MG63 (cell line): ENCODE data around the gene INHBC. TPM values are rescaled to one million over a fixed set of nuclear protein-coding genes. Genes with fewer than 3 reads are reported as not detected.

Source experiments
- DNase-seq: peaks from one replicate; pipeline ENCODE4 v3.0.0-alpha.2; 2020
- H3K27me3 ChIP-seq: fragments of 250-450 bp; sonication (Bioruptor Pico); 2 replicates; pipeline ENCODE4 v1.5.1; 2020; ENCODE audit warnings: mild to moderate bottlenecking, moderate library complexity
- H3K36me3 ChIP-seq: fragments of 250-450 bp; sonication (Bioruptor Pico); 2 replicates; pipeline ENCODE4 v1.5.1; 2020; ENCODE audit warnings: mild to moderate bottlenecking, moderate library complexity
- H3K4me3 ChIP-seq: fragments of 250-450 bp; sonication (Bioruptor Pico); 2 replicates; pipeline ENCODE4 v1.5.1; 2020; ENCODE audit warnings: mild to moderate bottlenecking, moderate library complexity
- H3K9me3 ChIP-seq: fragments of 250-450 bp; sonication (Bioruptor Pico); 2 replicates; pipeline ENCODE4 v1.5.1; 2020; ENCODE audit warnings: mild to moderate bottlenecking, moderate library complexity
- total RNA-seq: library from RNA; depleted of rRNA; stranded (reverse); fragments of >200 nt; shearing (Covaris generic); gene quantifications from 2 replicates; pipeline ENCODE4 v1.2.3, GENCODE V29; 2014; ENCODE audit warnings: low replicate concordance

The INHBC gene
- total RNA-seq, 1 experiment from 2014 or later: not detected

DNA sequence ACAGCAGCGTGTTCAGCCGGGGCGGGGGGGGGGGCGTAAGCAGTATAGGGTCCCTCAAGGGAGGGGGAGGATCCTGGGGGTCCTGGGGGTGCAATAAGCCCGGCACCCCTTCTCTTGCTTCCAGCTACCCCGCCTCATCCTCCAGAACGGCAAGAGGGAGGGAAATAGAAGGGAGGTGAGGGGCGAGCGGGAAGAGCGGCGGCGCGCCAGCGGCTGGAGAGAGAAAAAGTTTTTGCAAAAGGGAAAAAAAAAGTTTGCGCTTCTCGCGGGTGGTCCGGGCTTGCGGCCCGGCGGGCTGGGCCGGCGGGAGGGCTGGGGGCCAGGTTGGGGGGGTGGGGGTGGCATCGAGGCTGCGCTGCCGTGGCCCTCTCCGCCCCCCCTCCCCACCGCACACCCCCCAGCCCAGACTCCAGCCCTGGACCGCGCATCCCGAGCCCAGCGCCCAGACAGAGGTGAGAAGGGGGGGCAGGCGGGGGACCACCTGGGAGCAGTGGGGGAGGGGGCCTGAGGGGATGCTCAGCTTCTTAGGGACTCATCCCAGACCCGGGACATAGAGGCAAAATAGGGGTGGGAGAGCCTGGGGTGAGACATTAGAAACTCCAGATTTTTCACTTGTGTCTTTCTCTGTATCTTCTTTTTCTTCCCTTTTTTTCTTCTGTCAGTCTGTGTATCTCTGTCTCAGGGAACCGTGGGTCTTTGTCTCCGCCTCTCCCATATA, 25.3 kb downstream of the INHBC start, which contains the start of gene GLI1:
Gene GLI1 (plus strand): TSS at position 36 of the 718 bp plus-strand sequence. CDS start 3,907 bp downstream, outside the sequence.
- Histone ChIP-seq H3K27me3 (peaks cover 10% of the 10 kb centered on the region), H3K4me3 (peak within 1 kb of the TSS; percentile 51), H3K9me3 (no peaks in the 10 kb centered on the region), H3K36me3 (no peaks in the 10 kb centered on the region)
- DNase-seq: no peak

DNA sequence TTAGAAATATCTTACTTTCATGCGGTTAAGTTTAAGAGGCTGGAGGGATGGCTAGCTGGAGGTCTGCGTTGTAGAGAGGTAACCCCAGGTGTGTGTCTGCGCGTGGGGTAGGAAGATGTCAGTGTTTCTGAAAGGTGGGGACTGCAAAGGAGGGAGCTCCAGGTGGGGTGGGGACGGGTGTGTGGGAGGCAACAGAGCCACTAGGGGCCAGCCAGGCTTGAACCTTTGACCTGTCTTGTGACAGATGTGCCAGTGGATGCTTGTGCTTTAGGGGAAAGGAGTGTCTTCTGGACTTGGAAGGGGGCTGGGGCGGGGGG, 25.8 kb downstream of the INHBC start:
- DNase-seq: no peak
- Histone ChIP-seq H3K27me3 (peaks cover 10% of the 10 kb centered on the region), H3K36me3 (no peaks in the 10 kb centered on the region), H3K4me3 (no peak overlapping the region), H3K9me3 (no peaks in the 10 kb centered on the region)

DNA sequence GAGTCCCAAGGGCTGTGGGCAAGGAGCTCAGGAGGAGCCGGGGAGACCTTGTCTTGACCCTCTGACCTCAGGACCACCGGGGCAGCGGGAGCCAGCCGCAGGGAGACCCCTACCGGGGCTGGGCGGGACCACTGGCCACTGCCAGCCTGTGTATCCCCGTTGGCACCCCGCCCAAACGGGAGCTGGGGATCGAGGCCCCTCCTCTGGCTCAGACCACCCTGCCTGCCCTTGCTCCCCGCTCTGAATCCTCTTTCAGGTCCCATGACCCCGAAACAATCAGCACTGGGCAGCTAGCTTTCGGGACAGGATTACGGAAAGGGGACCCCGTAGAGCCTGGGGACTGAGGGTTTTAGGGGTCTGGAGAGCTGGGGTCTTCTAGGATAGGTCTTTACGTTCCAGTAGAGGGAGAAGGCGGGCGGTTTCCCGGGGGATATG, 26.3 kb downstream of the INHBC start:
- H3K4me3 ChIP-seq: no peak overlapping the region
- DNase-seq: no peak
- H3K27me3 ChIP-seq: peaks cover 10% of the 10 kb centered on the region
- H3K36me3 ChIP-seq: no peaks in the 10 kb centered on the region
- no peaks in the 10 kb centered on the region for H3K9me3 ChIP-seq

DNA sequence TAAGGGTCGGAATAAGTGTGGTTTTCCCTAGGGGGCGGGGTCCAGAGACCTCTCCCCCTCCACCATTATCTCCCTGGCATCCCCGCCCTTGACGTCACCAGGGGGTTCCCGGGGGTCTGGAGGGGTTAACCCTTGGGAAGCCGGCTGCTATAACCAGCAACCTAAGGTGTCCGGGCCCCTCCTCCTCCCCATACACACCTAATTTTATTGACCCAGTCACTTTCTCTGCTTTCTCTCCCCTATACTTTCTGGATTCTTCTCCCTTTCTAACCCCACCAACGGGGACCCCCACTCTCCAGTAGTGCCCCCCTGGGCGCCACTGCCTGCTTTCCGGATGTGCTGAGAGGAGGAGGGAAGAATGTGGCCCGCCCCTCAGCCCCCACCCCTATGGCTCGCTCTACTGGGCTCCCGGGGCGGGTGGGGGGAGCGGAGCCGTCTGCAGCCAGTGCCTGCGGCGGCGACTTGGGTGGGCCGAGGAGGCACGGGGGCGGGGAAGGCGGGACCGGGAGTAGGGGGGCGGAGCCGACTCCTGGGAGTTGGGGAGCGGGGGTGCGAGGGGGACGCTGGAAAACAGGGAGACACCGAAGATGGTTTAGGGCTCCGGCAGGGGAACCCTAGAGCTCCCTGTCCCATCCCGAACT, 26.8 kb downstream of the INHBC start:
- H3K4me3 ChIP-seq: peak overlapping the region; percentile 47
- H3K9me3 ChIP-seq: no peaks in the 10 kb centered on the region
- peak; percentile 65 for DNase-seq
- peaks cover 10% of the 10 kb centered on the region for H3K27me3 ChIP-seq
- no peaks in the 10 kb centered on the region for H3K36me3 ChIP-seq

DNA sequence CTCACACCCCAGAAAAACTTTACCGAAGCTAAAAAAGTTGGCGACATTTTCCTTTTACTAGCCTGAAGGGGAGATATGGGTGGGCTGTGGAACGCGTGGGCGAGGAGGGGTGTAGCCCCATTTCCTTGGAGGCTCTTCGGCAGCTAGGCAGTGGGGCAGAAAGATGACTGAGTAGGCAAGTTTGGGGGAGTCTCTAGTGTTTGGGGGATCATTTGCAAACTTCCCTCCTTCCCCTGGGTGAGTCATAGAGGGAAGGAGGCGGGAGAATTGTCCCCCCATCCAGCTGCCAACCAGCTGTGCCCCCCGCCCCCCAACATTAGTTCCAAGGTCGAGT, 27.3 kb downstream of the INHBC start:
- no peaks in the 10 kb centered on the region for H3K36me3 ChIP-seq
- H3K27me3 ChIP-seq: peaks cover 10% of the 10 kb centered on the region
- H3K9me3 ChIP-seq: no peaks in the 10 kb centered on the region
- no peak for DNase-seq
- H3K4me3 ChIP-seq: peak overlapping the region; percentile 47

DNA sequence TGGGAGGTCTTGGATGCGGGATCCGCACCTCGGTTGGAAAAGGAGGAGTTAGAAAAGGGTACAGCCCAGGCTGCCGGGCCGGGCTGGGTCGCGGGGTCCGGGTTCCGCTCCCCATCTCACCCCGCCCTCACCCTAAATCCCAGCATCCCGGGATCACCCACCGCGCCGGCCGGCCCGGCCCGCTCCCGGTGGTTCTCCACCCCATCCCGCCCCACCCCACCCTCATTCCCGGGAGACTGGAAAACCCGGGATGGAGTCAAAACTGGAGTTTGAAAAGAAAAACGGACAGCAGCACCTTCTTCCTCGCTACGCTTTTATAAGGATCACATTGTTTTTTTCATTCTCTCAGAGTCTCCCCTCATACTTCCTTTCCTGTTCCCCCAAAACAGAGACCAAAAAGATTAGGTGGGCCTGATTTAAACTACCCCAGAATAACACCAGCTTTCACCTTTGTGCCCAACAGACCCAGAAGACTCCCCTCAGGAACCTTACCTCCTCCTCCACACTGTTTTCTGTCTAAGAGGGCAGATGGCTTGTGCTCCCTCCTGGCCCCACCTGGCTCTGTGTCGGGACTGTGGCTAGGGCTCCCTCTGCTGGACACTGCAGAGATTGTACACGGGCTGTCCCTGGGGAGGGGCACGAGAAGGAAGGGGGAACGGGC, 27.8 kb downstream of the INHBC start:
- peak; percentile 81 for DNase-seq
- Histone ChIP-seq H3K9me3 (no peaks in the 10 kb centered on the region), H3K4me3 (peak overlapping the region; percentile 47), H3K36me3 (no peaks in the 10 kb centered on the region), H3K27me3 (peaks cover 15% of the 10 kb centered on the region)

DNA sequence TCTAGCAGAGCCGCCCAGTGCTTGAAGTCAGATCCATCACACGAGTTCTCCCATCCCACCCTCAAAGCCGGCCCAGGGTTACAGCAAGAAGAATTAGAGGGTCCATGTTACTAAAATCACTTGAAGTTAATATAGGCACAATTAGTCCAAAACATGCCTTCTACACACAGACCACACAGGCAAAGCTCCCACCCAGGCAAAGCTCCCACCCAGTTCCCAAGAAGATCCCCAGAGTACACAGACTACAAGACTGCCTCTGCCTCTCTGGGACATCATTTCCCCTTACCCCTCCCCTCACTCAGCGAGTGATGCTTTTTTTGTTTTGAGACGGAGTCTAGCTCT, 28.3 kb downstream of the INHBC start:
- Histone ChIP-seq H3K27me3 (peaks cover 17% of the 10 kb centered on the region), H3K4me3 (no peak overlapping the region), H3K36me3 (no peaks in the 10 kb centered on the region), H3K9me3 (no peaks in the 10 kb centered on the region)
- DNase-seq: no peak

DNA sequence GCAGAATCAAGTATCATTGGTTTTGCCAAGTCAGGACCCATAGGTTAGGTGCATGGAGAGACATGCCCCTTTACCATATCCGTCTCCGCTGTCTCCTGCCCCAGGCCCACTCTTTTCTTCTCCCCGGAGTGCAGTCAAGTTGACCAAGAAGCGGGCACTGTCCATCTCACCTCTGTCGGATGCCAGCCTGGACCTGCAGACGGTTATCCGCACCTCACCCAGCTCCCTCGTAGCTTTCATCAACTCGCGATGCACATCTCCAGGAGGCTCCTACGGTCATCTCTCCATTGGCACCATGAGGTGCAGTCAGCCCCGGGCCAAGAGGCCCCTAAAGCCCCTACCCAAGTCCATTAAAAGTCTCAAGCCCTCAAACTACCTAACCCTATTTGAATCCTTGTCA, 30.0 kb downstream of the INHBC start:
- Histone ChIP-seq H3K36me3 (no peaks in the 10 kb centered on the region), H3K4me3 (no peak overlapping the region), H3K27me3 (peaks cover 19% of the 10 kb centered on the region), H3K9me3 (no peaks in the 10 kb centered on the region)
- no peak for DNase-seq

DNA sequence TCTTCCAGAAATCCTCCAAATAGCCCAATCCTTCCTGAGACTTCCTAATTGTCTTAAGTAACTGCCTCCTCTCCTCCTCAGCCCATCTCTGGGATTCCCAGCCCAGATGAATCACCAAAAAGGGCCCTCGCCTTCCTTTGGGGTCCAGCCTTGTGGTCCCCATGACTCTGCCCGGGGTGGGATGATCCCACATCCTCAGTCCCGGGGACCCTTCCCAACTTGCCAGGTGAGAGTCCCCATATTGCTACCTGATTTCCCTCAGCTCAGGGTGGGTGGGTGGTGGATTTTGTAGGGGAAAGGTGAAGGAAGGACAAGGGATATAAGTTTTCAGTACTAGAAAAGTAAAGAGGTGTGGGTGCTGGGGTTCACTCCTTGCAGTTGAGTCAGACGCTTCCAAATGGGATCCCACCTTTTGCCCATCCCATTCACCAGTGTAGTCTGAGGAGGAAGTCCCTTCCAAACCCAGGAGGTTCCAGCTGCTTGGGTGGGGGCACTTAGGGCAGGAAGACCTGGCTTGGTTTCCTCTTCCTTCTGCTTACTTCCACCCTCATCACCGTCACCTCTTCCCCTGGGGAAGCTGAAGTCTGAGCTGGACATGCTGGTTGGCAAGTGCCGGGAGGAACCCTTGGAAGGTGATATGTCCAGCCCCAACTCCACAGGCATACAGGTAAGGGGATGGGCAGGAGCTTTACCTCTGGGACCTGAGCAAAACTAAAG, 30.6 kb downstream of the INHBC start:
- no peaks in the 10 kb centered on the region for H3K36me3 ChIP-seq
- DNase-seq: no peak

DNA sequence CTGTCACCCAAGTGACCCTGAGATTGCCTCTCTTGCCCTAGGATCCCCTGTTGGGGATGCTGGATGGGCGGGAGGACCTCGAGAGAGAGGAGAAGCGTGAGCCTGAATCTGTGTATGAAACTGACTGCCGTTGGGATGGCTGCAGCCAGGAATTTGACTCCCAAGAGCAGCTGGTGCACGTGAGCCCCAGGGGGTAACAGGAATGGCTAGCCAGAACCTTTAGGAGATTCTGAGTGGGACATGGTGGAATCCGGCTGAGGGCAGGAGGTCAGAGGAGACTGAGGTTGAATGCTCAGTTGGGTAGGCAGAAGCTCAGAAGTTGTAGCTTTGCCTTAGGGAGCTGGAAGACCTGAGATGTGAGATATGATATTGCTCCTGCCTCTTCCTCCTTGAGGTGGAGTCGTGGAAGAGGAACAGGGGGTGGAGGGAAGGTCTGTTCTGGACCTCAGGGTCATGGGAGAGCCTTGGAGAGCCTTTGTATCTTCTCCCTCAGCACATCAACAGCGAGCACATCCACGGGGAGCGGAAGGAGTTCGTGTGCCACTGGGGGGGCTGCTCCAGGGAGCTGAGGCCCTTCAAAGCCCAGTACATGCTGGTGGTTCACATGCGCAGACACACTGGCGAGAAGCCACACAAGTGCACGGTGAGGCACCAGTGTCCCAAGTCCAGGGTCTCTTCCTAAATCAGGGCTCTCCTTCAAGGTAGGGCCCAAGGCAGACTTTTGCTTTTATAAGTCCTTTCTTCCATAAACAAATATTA, 31.3 kb downstream of the INHBC start:
- DNase-seq: no peak
- no peaks in the 10 kb centered on the region for H3K36me3 ChIP-seq

More for the DNA sequence above, 30.6 kb downstream of the INHBC start:
- Histone ChIP-seq H3K27me3 (peaks cover 19% of the 10 kb centered on the region), H3K9me3 (no peaks in the 10 kb centered on the region), H3K4me3 (no peak overlapping the region)

DNA sequence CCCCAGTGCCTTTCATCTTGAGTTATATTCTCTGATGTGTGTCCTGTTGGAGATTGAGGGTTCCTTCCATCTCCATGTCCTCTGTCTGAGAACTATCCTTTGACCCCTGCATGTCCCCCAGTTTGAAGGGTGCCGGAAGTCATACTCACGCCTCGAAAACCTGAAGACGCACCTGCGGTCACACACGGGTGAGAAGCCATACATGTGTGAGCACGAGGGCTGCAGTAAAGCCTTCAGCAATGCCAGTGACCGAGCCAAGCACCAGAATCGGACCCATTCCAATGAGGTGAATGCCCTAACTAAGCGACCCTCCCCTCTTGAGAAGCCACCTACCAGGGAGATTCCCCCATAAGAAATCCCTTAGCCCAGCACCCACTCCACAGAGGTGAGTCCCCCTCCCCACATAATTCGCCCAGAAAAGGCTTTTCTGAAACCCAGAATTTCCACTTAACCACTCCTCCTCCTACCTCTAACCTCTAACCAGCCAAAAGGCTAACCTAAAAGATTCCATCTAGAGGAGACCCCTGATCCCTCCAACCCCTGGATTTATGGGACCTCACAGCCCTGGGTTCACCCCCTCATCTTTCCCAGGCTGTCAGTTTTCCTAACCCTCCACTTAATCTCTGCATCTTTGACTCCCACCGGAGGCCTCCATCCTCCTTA, 32.8 kb downstream of the INHBC start:
- H3K36me3 ChIP-seq: no peaks in the 10 kb centered on the region
- no peaks in the 10 kb centered on the region for H3K9me3 ChIP-seq
- H3K27me3 ChIP-seq: peaks cover 11% of the 10 kb centered on the region
- no peak for DNase-seq
- no peak overlapping the region for H3K4me3 ChIP-seq

More for the DNA sequence above, 31.3 kb downstream of the INHBC start:
- Histone ChIP-seq H3K4me3 (no peak overlapping the region), H3K27me3 (peaks cover 14% of the 10 kb centered on the region), H3K9me3 (no peaks in the 10 kb centered on the region)

DNA sequence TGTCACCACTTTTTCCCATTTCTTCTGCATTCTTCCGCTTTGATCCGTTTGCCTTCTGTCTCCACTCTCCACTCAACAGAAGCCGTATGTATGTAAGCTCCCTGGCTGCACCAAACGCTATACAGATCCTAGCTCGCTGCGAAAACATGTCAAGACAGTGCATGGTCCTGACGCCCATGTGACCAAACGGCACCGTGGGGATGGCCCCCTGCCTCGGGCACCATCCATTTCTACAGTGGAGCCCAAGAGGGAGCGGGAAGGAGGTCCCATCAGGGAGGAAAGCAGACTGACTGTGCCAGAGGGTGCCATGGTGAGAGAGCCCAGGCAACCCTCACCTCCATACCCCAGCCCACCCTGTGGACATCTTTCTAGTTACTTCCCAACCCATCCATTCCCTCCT, 33.3 kb downstream of the INHBC start:
- Histone ChIP-seq H3K36me3 (no peaks in the 10 kb centered on the region), H3K9me3 (no peaks in the 10 kb centered on the region), H3K4me3 (no peak overlapping the region), H3K27me3 (peaks cover 16% of the 10 kb centered on the region)
- no peak for DNase-seq

DNA sequence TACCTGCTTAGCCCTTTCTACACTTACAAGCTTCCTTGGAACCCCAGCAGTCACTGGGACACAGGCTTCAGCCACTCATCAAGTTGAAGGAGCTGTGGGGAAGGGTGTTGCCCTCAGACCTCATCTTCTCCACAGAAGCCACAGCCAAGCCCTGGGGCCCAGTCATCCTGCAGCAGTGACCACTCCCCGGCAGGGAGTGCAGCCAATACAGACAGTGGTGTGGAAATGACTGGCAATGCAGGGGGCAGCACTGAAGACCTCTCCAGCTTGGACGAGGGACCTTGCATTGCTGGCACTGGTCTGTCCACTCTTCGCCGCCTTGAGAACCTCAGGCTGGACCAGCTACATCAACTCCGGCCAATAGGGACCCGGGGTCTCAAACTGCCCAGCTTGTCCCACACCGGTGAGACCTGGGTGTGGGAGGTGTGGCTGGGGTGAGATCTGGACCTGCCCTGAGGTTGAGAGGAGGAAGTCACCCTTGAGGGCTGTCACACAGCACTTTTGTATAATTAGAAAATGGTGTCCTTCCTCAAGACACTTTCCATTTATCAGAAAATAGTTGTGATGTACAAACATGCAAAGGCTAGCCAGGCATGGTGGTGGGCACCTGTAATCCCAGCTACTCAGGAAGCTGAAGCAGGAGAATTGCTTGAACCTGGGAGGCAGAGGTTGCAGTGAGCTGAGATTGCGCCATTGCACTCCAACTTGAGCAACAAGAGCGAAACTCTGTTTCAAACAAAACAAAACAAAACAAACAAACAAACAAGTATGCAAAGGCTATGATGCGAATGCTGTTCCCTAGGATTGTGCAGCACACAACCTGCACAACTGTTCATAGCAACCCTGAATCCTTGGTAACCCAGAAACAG, 34.9 kb downstream of the INHBC start:
- no peak for DNase-seq
- H3K9me3 ChIP-seq: no peaks in the 10 kb centered on the region
- peaks cover 25% of the 10 kb centered on the region for H3K27me3 ChIP-seq
- no peak overlapping the region for H3K4me3 ChIP-seq
- no peaks in the 10 kb centered on the region for H3K36me3 ChIP-seq

DNA sequence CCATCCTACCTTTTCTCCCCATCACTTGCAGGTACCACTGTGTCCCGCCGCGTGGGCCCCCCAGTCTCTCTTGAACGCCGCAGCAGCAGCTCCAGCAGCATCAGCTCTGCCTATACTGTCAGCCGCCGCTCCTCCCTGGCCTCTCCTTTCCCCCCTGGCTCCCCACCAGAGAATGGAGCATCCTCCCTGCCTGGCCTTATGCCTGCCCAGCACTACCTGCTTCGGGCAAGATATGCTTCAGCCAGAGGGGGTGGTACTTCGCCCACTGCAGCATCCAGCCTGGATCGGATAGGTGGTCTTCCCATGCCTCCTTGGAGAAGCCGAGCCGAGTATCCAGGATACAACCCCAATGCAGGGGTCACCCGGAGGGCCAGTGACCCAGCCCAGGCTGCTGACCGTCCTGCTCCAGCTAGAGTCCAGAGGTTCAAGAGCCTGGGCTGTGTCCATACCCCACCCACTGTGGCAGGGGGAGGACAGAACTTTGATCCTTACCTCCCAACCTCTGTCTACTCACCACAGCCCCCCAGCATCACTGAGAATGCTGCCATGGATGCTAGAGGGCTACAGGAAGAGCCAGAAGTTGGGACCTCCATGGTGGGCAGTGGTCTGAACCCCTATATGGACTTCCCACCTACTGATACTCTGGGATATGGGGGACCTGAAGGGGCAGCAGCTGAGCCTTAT, 35.8 kb downstream of the INHBC start:
- Histone ChIP-seq H3K9me3 (no peaks in the 10 kb centered on the region), H3K27me3 (peaks cover 32% of the 10 kb centered on the region), H3K4me3 (no peak overlapping the region), H3K36me3 (no peaks in the 10 kb centered on the region)
- no peak for DNase-seq
